MV-4-11 (cell line): ENCODE results near the gene NR3C1.

Experiments
- DNase-seq: peaks from one replicate; lab custom pipeline; 2025; lab: John Stamatoyannopoulos, UW

Gene NR3C1

GRCh38 chr5:143362664-143363227 lies 40.7 kb downstream of the NR3C1 start:
- no peak for DNase-seq

GRCh38 chr5:143361438-143361837 lies 42.0 kb downstream of the NR3C1 start:
- no peak for DNase-seq

- DNase-seq = no peak
These were observed 42.7 kb downstream of the NR3C1 start for GRCh38 chr5:143360755-143361154.

DNA sequence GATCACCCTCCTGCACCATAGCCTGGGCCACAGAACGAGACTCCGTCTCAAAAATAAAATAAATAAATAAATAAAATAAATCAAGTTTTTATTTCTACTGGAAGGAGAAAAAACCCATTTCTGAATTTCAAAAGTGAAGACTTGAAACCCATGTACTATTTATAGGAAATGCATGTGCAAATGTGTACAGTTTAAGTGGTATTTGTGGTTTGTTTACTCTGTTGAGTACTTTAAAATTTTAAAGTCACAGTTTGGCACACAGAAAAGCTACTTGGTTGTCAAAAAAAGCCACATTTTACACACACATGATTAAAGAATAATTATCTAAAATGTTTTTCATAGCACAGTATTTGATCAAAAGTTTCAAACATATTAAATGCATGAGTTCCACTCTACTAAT lies 43.6 kb downstream of the NR3C1 start:
- DNase-seq = peak; percentile 31

DNA sequence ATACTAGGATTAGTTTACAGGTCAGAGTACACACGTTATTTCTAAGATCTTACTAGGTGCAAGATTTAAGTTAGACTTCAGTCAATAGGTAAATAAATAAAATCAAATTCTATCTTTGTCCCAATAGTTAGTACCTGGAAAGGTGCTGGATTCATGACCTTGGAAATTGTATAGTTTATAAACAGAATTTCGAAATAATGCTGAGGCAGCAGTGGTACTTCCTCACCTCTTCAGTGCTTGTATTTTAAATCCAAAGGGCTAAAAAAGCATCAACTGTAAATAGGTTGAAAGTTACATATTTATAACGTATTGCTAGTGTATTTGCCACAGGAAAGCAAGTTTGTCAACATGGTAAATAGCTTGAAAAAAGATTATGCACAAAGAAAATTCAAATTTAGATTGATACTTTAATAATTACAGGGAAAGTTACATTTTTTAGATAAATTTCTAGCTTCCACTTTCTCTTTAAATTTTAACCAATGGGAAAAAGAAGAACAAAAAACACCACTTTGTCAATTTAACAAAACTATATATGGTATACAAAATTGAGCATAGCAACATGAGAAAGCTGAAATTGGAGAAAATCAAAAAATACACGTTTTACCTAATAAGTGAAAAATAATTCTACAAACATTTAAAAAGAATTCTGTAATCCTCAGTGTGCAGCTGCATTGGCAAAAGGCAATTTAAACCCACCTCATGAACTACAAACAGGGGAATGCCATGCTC lies 46.5 kb downstream of the NR3C1 start:
- DNase-seq = no peak

GRCh38 chr5:143355710-143356109 lies 47.8 kb downstream of the NR3C1 start:
- peak; percentile 40 for DNase-seq

DNA sequence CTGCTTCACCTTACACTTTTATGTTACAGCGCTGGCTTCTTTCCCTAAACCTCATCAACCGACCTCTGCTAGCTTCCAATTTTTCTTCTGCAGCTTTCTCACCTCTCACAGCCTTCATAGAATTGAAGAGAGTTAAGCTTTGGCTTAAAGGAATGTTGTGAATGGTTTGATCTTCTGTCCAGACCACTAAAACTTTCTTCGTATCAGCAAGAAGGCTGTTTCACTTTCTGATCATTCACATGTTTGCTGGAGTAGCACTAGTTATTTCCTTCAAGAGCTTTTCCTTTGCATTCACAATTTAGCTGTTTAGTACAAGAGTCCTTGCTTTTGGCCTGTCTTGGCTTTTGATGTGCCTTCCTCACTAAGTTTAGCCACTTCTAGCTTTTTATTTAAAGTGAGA lies 49.5 kb downstream of the NR3C1 start:
- DNase-seq = no peak

- no peak for DNase-seq
These were observed 50.8 kb downstream of the NR3C1 start for GRCh38 chr5:143352691-143353090.

- DNase-seq = peak; percentile 89
These were observed 52.5 kb downstream of the NR3C1 start for GRCh38 chr5:143350751-143351602.

GRCh38 chr5:143350341-143350740 lies 53.1 kb downstream of the NR3C1 start:
- DNase-seq = peak; percentile 74

- DNase-seq = no peak
These were observed 54.3 kb downstream of the NR3C1 start for GRCh38 chr5:143349177-143349576.

DNA sequence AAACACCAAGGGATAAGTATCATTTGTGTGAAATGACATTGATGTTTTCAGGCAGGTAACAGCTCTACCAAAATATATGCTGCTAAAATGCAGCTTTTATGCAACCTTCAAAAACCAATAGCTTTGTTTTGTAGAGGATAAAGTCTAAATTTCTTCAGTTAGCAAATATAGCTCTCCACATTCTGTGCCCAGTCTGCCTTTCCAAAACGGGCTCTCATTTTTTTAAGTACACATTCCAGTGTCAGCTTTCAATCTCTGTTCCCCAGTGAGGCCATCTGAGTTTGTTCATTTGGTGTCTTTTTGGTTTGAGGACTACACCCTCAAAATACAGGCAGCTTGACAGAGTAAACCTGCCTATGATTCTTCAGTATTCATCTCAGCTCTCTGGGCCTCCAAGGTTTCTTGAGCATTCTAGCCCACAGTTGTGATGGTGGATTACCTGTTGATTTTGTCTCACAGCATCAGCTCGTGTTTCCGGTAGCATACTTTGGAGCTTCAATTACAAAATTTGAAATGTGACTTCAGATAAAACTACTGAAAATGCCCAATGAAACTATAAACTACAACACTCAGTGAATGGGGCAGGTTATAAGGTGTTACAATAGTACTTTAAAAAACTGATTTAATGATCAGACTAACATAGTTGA lies 55.7 kb downstream of the NR3C1 start:
- no peak for DNase-seq

GRCh38 chr5:143347046-143347445 lies 56.4 kb downstream of the NR3C1 start:
- no peak for DNase-seq

DNA sequence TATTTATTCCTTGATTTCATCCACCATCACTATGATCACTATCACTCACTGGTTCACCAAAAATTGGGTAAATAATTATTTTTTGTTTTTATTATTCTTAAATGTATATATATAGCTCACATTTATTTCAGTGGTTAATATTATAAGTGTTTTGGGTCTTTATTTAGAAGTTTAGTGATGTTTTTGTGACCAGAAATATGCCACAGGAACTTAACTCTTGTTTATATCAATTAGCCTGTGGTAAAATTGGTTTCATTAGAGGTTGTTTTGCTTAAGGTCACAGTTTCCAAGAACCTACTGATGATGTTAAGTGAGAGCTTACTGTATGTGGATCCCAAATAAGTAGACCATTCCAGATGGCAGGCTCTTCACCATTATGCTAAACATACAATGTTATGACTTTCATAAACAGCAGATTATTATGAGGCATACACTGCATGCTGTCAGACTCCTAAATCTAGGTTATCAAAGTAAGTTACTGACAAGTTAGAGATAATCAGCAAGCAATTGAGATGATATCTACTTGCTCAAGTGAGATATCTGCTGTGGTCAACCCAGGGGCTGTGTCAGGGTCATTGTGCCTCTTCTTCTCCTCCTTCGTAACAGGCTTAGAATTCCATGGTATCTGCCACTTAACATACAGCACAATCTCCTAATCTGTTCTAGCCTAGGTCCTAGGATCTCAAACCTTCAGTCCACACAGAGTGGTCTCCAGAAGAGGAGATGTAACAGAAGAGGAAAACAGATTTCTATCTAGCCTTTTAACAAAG lies 57.6 kb downstream of the NR3C1 start:
- DNase-seq = no peak

- no peak for DNase-seq
These were observed 60.4 kb downstream of the NR3C1 start for GRCh38 chr5:143343042-143343441.

DNA sequence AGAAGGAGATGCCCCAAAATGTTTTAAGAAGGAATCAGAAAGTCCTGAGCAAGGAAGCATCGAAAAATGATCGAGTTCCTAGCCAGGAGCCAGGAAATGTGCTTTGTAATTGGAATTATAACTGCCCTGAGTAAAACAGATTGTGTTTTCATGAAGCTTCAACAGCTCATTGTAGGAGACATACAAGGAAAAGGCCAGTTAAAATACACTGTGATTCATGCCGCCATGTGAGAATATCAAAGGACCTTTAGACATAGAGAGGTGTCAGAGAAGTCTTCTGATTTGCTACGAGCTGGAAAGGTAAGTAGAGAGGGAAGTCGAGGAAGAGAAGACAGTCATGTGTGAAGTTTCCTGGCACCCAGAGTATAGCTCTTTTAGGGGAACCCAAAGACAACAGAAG lies 60.9 kb downstream of the NR3C1 start:
- no peak for DNase-seq

DNA sequence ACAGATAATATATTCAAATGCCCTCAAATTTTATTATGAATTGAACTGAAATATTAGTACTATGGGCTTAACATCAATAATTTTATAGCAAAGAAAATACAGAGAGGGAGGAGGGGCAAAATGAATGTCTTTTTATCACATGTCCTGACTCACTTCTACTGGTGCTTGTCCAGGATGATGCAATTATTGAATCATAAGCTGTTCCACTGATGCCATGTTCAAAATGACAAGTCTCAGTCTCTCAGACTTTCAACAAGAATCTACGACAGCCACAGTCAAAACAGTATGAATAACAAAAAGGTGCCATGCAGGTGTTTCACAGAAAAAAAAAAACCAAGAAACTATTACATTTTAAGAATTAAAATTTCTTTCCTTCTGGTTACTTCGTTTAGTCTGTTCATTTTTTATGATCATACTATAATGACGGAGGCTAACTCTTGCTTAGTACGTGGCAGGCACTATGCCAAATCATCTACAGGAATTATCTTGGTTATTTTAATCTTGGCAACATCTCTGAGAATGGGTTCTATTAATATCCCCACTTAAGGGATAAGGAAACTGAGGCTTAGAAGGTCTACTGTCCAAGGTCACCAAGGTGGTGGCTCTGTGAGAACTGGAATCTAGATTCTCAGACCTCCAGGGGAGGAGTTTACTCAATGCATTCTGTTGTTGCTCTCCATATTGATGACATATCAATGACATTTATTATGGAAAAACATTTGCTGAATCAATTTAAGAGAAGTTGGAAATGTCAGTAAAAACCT lies 61.5 kb downstream of the NR3C1 start:
- peak; percentile 53 for DNase-seq

DNA sequence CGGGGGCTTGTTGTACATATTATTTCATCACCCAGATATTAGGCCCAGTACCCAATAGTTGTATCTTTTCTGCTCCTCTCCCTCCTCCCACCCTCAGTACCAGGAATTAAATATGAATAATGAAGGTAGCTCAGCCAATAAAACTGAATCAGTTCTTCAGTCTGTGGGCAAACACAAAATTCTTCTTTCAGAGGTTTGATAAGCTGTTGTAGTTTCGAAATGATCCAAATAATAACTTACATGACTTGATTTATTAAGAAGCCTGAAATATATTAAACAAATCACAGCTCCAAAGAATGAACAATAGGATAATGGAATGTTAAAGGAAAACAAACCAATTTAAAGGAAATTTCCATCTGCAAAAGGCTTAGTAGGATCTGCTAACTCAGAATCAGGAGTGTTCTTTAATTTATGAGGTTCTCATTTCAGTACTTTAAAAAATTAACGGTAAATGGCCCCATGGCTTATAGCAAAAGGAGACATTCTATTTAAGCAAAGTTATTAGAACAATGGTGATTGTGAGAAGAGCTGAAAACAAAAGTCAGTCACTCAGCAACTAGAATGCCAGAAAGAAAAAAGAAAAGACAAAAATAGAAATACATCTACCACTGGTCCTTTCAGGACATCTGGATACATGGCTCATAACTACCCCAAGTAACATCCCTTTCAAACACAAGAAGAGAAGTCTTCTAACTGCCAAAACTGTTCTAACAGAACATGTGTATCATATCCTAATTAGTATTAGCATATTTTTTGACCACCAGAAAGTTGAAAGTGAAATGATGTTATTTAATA lies 62.4 kb downstream of the NR3C1 start:
- no peak for DNase-seq

GRCh38 chr5:143338658-143339366 lies 64.7 kb downstream of the NR3C1 start:
- no peak for DNase-seq

DNA sequence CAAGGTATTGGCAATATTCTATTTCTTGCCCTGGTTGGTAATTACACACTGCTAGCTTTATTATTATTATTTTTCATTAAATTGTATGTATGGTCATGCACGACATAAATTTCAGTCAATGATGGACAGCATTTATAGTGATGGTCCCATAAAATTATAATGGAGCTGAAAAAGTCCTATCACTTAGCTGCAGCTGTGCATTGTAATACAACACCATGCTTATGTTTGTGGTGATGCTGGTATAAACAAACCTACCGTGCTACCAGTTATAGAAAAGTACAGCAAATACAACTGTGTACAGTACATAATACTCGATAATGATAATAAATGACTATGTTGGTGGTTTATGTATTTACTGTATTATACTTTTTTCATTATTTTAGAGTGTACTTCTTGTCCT lies 65.5 kb downstream of the NR3C1 start:
- no peak for DNase-seq
